ENCODE results near the gene PATJ. TPM values are rescaled to one million over a fixed set of nuclear protein-coding genes. Genes with fewer than 3 reads are reported as not detected.

The PATJ gene
- total and polyA plus RNA-seq, 2 donors (not counting 3 experiments of a cell fraction or from before 2014, with no cell fraction given): 1.1 to 3.0 TPM

- no peak overlapping the region for H3K4me3 ChIP-seq (replicated peaks in 1 of 3; ENCODE audit: insufficient read depth in 1 of 3, low read depth in 1 of 3, low read length in 3 of 3)
- POLR2A ChIA-PET: no interaction called here
- H2AFZ ChIP-seq (ENCODE audit: low read depth, low read length): no peak overlapping the region
- H3K79me2 ChIP-seq (ENCODE audit: control insufficient read depth, insufficient read depth, low read length): no peaks in the 10 kb centered on the region
- H3K27me3 ChIP-seq (ENCODE audit: control insufficient read depth in 2 of 2, insufficient read depth in 2 of 2, low read length in 2 of 2): no peaks in the 10 kb centered on the region
- H3K36me3 ChIP-seq (ENCODE audit: control insufficient read depth in 2 of 2, extremely low read depth in 1 of 2, insufficient read depth in 2 of 2, low read length in 2 of 2): no peaks in the 10 kb centered on the region
- H3K9me3 ChIP-seq (replicated peaks; ENCODE audit: control insufficient read depth, insufficient read depth, low read length): no peaks in the 10 kb centered on the region
- H3K4me1 ChIP-seq (ENCODE audit: control insufficient read depth, extremely low read depth, insufficient read depth, low read length): no peaks in the 10 kb centered on the region
- no peak overlapping the region for H3K9ac ChIP-seq (replicated peaks; ENCODE audit: extremely low read depth, insufficient read depth, low read length)
- intact Hi-C loops (cut with micrococcal nuclease): no loop called here
- BruUV-seq (replicated peaks): no TSS peak
- H3K9me1 ChIP-seq (replicated peaks; ENCODE audit: control insufficient read depth, extremely low read depth, insufficient read depth, low read length): no peaks in the 10 kb centered on the region
- no peak overlapping the region for H3K27ac ChIP-seq (ENCODE audit: insufficient read depth, low read depth, low read length)
- CTCF ChIA-PET: no interaction called here
- no peak overlapping the region for H3K4me2 ChIP-seq (ENCODE audit: insufficient read depth, low read length)
- DNase-seq (ENCODE audit: low read depth, low spot score) (no peak), FAIRE-seq (no peak)
- no peaks in the 10 kb centered on the region for H4K20me1 ChIP-seq (replicated peaks; ENCODE audit: control insufficient read depth, extremely low read depth, insufficient read depth, low read length)
- TF ChIP-seq MYC (IDR thresholded peaks at IDR 0.05; ENCODE audit: low read depth, low read length) (no peak), JUN (IDR thresholded peaks at IDR 0.05; ENCODE audit: borderline replicate concordance, insufficient read depth, insufficient read length, low read depth) (no peak), POLR2A (IDR thresholded peaks at IDR 0.05; ENCODE audit: low read depth, low read length) (no peak), FOS (IDR thresholded peaks at IDR 0.05; ENCODE audit: borderline replicate concordance, insufficient read depth, low read length) (no peak), GATA2 (IDR thresholded peaks at IDR 0.05; ENCODE audit: insufficient read depth, insufficient read length, low read depth, low read length) (no peak), EZH2 (IDR thresholded peaks at IDR 0.05; ENCODE audit: borderline replicate concordance, low read depth, low read length, severe bottlenecking) (no peak), MAX (IDR thresholded peaks at IDR 0.05; ENCODE audit: insufficient read depth, insufficient read length) (no peak), POLR2AphosphoS5 (IDR thresholded peaks at IDR 0.05; ENCODE audit: insufficient read depth, low read depth, low read length) (no peak)
- TF ChIP-seq, protein P1, sequence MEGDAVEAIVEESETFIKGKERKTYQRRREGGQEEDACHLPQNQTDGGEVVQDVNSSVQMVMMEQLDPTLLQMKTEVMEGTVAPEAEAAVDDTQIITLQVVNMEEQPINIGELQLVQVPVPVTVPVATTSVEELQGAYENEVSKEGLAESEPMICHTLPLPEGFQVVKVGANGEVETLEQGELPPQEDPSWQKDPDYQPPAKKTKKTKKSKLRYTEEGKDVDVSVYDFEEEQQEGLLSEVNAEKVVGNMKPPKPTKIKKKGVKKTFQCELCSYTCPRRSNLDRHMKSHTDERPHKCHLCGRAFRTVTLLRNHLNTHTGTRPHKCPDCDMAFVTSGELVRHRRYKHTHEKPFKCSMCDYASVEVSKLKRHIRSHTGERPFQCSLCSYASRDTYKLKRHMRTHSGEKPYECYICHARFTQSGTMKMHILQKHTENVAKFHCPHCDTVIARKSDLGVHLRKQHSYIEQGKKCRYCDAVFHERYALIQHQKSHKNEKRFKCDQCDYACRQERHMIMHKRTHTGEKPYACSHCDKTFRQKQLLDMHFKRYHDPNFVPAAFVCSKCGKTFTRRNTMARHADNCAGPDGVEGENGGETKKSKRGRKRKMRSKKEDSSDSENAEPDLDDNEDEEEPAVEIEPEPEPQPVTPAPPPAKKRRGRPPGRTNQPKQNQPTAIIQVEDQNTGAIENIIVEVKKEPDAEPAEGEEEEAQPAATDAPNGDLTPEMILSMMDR (IDR thresholded peaks at IDR 0.05; ENCODE audit: extremely low read depth in 1 of 2, insufficient read depth in 1 of 2, low read depth in 1 of 2, low read length in 2 of 2): no peak
- dilution Hi-C loops (cut with MboI; ENCODE audit: extremely low pct_ligation_motif_present, low sequenced_read_pairs): no loop called here
Observed at GRCh38 chr1:62208970-62209369, 466.7 kb downstream of the PATJ start.

Data from endothelial cell of umbilical vein (primary cell).